Vagina (tissue), 2 donors: ENCODE data around the gene PRKAB2. TPM values are rescaled to one million over a fixed set of nuclear protein-coding genes. Genes with fewer than 3 reads are reported as not detected.

Experiments used
- DNase-seq, 2 donors: peaks; one replicate each; pipeline ENCODE4 v3.0.0-alpha.2; 2017; ENCODE audit errors: extremely low spot score in 2 of 2
- H3K27ac ChIP-seq: fragments of 200-600 bp; sonication (generic); one replicate; pipeline ENCODE4 v1.5.1; 2019
- H3K27me3 ChIP-seq: fragments of 200-600 bp; sonication (generic); one replicate; pipeline ENCODE4 v1.5.1; 2019
- H3K36me3 ChIP-seq, 2 donors: fragments of 200-600 bp; sonication (generic); one replicate each; pipeline ENCODE4 v1.5.1; 2017 to 2019
- H3K4me1 ChIP-seq: fragments of 200-600 bp; sonication (generic); one replicate; pipeline ENCODE4 v1.5.1; 2019
- H3K4me3 ChIP-seq, 2 donors: fragments of 200-600 bp; sonication (generic); 1 replicate in 1 of 2; 2 replicates in 1 of 2; pipeline ENCODE4 v1.5.1; 2016 to 2019
- H3K9me3 ChIP-seq: fragments of 200-600 bp; sonication (generic); one replicate; pipeline ENCODE4 v1.5.1; 2019
- POLR2A ChIP-seq, 2 donors: fragments of 450-650 bp; IDR thresholded peaks; one replicate each; pipeline ENCODE4 v1.6.1; 2017; ENCODE audit warnings: antibody characterized with exemption in 2 of 2, mild to moderate bottlenecking in 2 of 2, moderate library complexity in 2 of 2
- POLR2AphosphoS5 ChIP-seq, 2 donors: sonication (generic); formaldehyde crosslinking; IDR thresholded peaks; one replicate each; pipeline ENCODE4 v1.9.0; 2017; ENCODE audit warnings: antibody characterized with exemption in 2 of 2, mild to moderate bottlenecking in 2 of 2, low read depth in 1 of 2; ENCODE audit not compliant: insufficient read depth in 1 of 2
- intact Hi-C: fragments of 100-400 bp; cut with DNase I; formaldehyde crosslinking; loops from one replicate; pipeline ENCODE4 v1.15.1; 2023
- total RNA-seq: library from RNA; depleted of rRNA; stranded (reverse); fragments of >200 nt; gene quantifications from one replicate; pipeline ENCODE4 v1.2.3, GENCODE V29; 2016
- TF ChIP-seq, protein P1 (sequence below), 3 experiments: fragments of 450-650 bp in 2 of 3; fragments of 200-600 bp in 1 of 3; sonication (generic) in 1 of 3; IDR thresholded peaks; one replicate each; pipeline ENCODE4 v1.5.1; 2017 to 2019; ENCODE audit warnings: antibody characterized with exemption in 3 of 3, mild to moderate bottlenecking in 2 of 3, moderate library complexity in 2 of 3

Gene PRKAB2
- total RNA-seq, 1 donor from 2014 or later: 25.0 TPM

- Histone ChIP-seq H3K36me3 (no peaks in the 10 kb centered on the region), H3K4me1 (peaks cover 6% of the 10 kb centered on the region), H3K4me3 (no peak overlapping the region), H3K9me3 (no peaks in the 10 kb centered on the region), H3K27ac (no peak overlapping the region), H3K27me3 (no peaks in the 10 kb centered on the region)
- intact Hi-C loops: no loop called here
- DNase-seq: no peak
- TF ChIP-seq POLR2AphosphoS5 (IDR thresholded peaks at IDR 0.05; ENCODE audit: insufficient read depth in 1 of 2, low read depth in 1 of 2): no peak
- no peak for TF ChIP-seq POLR2A (IDR thresholded peaks at IDR 0.05)
- TF ChIP-seq, protein P1, sequence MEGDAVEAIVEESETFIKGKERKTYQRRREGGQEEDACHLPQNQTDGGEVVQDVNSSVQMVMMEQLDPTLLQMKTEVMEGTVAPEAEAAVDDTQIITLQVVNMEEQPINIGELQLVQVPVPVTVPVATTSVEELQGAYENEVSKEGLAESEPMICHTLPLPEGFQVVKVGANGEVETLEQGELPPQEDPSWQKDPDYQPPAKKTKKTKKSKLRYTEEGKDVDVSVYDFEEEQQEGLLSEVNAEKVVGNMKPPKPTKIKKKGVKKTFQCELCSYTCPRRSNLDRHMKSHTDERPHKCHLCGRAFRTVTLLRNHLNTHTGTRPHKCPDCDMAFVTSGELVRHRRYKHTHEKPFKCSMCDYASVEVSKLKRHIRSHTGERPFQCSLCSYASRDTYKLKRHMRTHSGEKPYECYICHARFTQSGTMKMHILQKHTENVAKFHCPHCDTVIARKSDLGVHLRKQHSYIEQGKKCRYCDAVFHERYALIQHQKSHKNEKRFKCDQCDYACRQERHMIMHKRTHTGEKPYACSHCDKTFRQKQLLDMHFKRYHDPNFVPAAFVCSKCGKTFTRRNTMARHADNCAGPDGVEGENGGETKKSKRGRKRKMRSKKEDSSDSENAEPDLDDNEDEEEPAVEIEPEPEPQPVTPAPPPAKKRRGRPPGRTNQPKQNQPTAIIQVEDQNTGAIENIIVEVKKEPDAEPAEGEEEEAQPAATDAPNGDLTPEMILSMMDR (IDR thresholded peaks at IDR 0.05): no peak
Measured at GRCh38 chr1:147210987-147211386, 38.7 kb upstream of the PRKAB2 start.

DNA sequence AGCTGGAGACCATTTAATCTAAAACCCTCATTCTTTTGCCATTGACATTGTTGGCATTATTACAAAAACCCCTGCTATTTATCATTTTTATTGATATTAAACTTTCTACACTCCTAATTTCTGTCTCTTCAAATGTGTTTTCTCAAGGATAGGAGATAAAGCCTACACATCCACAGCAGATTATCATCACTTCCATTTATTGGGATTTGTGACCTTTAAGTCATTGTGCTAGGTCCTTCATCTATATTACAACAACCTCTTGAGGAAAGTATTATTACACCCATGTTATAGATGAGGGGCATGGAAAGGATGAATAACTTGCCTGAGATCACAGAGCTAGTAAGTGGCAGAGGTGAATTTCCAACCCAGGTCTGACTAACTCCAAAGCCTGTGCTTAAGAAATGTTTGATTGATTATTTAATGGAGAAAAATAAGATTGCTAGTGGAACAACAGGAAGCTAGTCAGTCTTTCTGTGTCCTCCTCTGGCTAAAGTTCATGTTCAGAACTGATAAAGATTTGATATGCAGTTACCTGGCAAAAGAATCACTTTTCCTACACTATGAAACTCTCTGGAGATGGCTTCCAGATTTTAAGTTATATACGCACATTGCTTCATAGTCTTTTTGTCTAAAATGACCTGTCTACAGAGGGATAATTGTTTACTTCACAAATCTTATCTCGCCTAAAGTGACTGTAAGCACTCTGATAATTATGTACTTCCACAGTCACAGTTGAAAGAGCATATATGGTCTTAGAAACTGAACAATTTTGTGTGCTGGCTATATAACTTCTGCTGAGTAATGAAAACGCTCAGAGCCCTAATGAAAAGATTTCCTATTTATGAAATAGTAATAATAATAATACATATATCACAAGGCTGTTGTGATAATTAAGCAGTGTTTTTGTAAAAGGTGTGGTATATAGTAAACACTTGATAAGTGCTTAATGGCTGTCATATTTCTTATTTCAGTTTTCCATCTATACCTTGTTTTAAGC is 37.9 kb upstream of the PRKAB2 start:
- Histone ChIP-seq H3K27me3 (no peaks in the 10 kb centered on the region), H3K4me3 (no peak overlapping the region), H3K4me1 (peaks cover 6% of the 10 kb centered on the region), H3K36me3 (no peaks in the 10 kb centered on the region), H3K9me3 (no peaks in the 10 kb centered on the region), H3K27ac (no peak overlapping the region)
- no peak for TF ChIP-seq POLR2A (IDR thresholded peaks at IDR 0.05)
- TF ChIP-seq POLR2AphosphoS5 (IDR thresholded peaks at IDR 0.05; ENCODE audit: insufficient read depth in 1 of 2, low read depth in 1 of 2): no peak
- TF ChIP-seq, protein P1 (IDR thresholded peaks at IDR 0.05): no peak
- intact Hi-C loops: no loop called here
- no peak for DNase-seq

DNA sequence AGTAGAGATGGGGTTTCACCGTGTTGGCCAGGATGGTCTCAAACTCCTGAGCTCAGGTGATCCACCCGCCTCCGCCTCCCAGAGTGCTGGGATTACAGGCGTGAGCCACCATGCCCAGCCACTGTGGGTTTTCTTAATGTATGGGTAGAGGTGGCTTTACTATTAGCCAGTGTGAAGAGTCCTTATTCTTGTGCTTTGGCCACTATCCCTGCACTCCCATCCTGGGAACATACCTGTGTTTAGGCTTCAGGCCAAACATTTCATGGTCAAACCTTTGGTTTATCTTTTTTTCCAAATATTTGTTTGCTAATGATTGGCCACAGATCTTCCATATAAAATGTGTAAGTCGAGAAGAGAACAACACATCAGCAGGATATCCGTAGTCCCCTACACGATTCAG is 36.3 kb upstream of the PRKAB2 start:
- Histone ChIP-seq H3K9me3 (no peaks in the 10 kb centered on the region), H3K36me3 (no peaks in the 10 kb centered on the region), H3K27me3 (no peaks in the 10 kb centered on the region), H3K27ac (no peak overlapping the region), H3K4me3 (no peak overlapping the region), H3K4me1 (no peaks in the 10 kb centered on the region)
- no peak for TF ChIP-seq POLR2AphosphoS5 (IDR thresholded peaks at IDR 0.05; ENCODE audit: insufficient read depth in 1 of 2, low read depth in 1 of 2)
- DNase-seq: no peak
- intact Hi-C loops: no loop called here

DNA sequence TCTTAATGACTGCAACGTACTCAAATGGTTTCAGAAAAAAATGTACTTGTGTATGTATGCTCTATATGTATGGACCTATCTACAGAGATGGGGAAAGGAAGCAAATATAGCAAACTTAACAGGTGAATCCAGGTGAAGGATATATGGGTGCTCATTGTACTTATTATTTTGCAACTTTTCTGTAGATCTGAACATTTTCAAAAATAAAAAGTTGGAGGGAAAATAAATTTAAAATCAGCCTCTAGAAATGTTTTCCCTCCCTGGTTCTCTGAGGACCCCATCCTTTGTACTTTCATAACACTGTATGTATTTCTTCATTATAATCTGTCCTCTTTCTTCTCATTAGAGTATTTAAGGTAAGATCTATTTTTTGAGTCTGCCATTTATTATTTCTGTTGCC is 34.9 kb upstream of the PRKAB2 start:
- Histone ChIP-seq H3K27me3 (no peaks in the 10 kb centered on the region), H3K4me3 (no peak overlapping the region), H3K9me3 (no peaks in the 10 kb centered on the region), H3K4me1 (no peaks in the 10 kb centered on the region), H3K36me3 (no peaks in the 10 kb centered on the region), H3K27ac (no peak overlapping the region)
- intact Hi-C loops: no loop called here
- TF ChIP-seq POLR2A (IDR thresholded peaks at IDR 0.05) (no peak), POLR2AphosphoS5 (IDR thresholded peaks at IDR 0.05; ENCODE audit: insufficient read depth in 1 of 2, low read depth in 1 of 2) (no peak)
- TF ChIP-seq, protein P1 (IDR thresholded peaks at IDR 0.05): no peak
- DNase-seq: no peak

DNA sequence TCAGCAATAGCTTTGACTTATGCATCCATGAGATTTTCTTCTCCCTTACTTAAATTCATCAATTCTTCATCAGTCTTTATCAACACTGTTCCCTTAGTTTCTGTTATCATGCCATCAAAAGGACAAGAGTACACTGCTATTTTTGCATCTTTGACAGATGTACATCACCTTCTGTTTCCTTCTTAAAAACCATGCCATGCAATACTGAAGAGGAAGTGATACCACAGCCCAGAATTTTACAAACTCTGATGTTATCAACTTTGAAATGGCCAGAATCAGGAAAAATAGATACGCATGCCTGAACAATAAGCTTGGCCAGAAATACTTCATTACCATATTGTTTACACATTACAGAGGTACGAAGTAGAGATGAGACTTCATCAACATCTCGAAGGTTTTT is 31.8 kb upstream of the PRKAB2 start:
- Histone ChIP-seq H3K9me3 (no peaks in the 10 kb centered on the region), H3K36me3 (no peaks in the 10 kb centered on the region), H3K27ac (no peak overlapping the region), H3K4me1 (no peaks in the 10 kb centered on the region), H3K4me3 (no peak overlapping the region), H3K27me3 (no peaks in the 10 kb centered on the region)
- TF ChIP-seq, protein P1 (IDR thresholded peaks at IDR 0.05): no peak
- intact Hi-C loops: no loop called here
- no peak for DNase-seq
